ES-I3 (cell line): Measurements from ENCODE around the gene DHX57.
A peak's percentile ranks its signal among the peaks of the same experiment; 100 is the strongest.

Source experiments
- H3K36me3 ChIP-seq: 2 replicates; pipeline ENCODE4 v1.6.1; 2013; ENCODE audit warnings: mild to moderate bottlenecking, low read length, control low read depth, moderate library complexity; ENCODE audit not compliant: insufficient read depth
- H3K4me1 ChIP-seq: 2 replicates; pipeline ENCODE4 v1.6.1; 2013; ENCODE audit warnings: mild to moderate bottlenecking, control low read depth, low read length; ENCODE audit not compliant: insufficient read depth
- H3K9ac ChIP-seq: 2 replicates; pipeline ENCODE4 v1.6.1; 2013; ENCODE audit warnings: low read depth, mild to moderate bottlenecking, low read length, moderate library complexity
- H3K9me3 ChIP-seq: 2 replicates; pipeline ENCODE4 v1.6.1; 2013; ENCODE audit warnings: mild to moderate bottlenecking, low read length, moderate library complexity; ENCODE audit not compliant: control insufficient read depth, insufficient read depth

DHX57 gene

GRCh38 chr2:38887902-38888554 lies 12.3 kb upstream of the DHX57 start:
- Histone ChIP-seq H3K9ac (no peak overlapping the region), H3K4me1 (no peaks in the 10 kb centered on the region), H3K9me3 (no peaks in the 10 kb centered on the region), H3K36me3 (no peaks in the 10 kb centered on the region)

- Histone ChIP-seq H3K9me3 (no peaks in the 10 kb centered on the region), H3K36me3 (no peaks in the 10 kb centered on the region), H3K9ac (no peak overlapping the region), H3K4me1 (no peaks in the 10 kb centered on the region)
These were observed 11.6 kb upstream of the DHX57 start for GRCh38 chr2:38887347-38887746.

GRCh38 chr2:38886063-38886462 lies 10.3 kb upstream of the DHX57 start:
- Histone ChIP-seq H3K36me3 (no peaks in the 10 kb centered on the region), H3K9ac (no peak overlapping the region), H3K9me3 (no peaks in the 10 kb centered on the region), H3K4me1 (no peaks in the 10 kb centered on the region)

GRCh38 chr2:38876407-38876806 lies 673 bp upstream of the DHX57 start:
- no peaks in the 10 kb centered on the region for H3K9me3 ChIP-seq
- no peaks in the 10 kb centered on the region for H3K36me3 ChIP-seq
- H3K9ac ChIP-seq = peak overlapping the region; percentile 87; the same call in 1 of the 2 replicates
- H3K4me1 ChIP-seq = no peaks in the 10 kb centered on the region

- no peaks in the 10 kb centered on the region for H3K9me3 ChIP-seq
- no peaks in the 10 kb centered on the region for H3K36me3 ChIP-seq
- no peaks in the 10 kb centered on the region for H3K4me1 ChIP-seq
- H3K9ac ChIP-seq = peak overlapping the region; percentile 87
These were observed 533 bp downstream of the DHX57 start for GRCh38 chr2:38875227-38875575.

GRCh38 chr2:38873763-38874162 lies 2.0 kb downstream of the DHX57 start:
- Histone ChIP-seq H3K4me1 (no peaks in the 10 kb centered on the region), H3K9ac (no peak overlapping the region), H3K9me3 (no peaks in the 10 kb centered on the region), H3K36me3 (no peaks in the 10 kb centered on the region)

GRCh38 chr2:38871432-38871831 lies 4.3 kb downstream of the DHX57 start:
- H3K36me3 ChIP-seq = no peaks in the 10 kb centered on the region; the same call in 1 of the 2 replicates
- no peaks in the 10 kb centered on the region for H3K4me1 ChIP-seq
- no peaks in the 10 kb centered on the region for H3K9me3 ChIP-seq
- no peak overlapping the region for H3K9ac ChIP-seq

- Histone ChIP-seq H3K9ac (no peak overlapping the region), H3K4me1 (no peaks in the 10 kb centered on the region), H3K36me3 (peaks cover 2% of the 10 kb centered on the region; the same call in 1 of the 2 replicates), H3K9me3 (no peaks in the 10 kb centered on the region)
These were observed 8.8 kb downstream of the DHX57 start for GRCh38 chr2:38866773-38867443.

GRCh38 chr2:38863061-38863695 lies 12.6 kb downstream of the DHX57 start:
- H3K4me1 ChIP-seq = no peaks in the 10 kb centered on the region
- H3K9me3 ChIP-seq = no peaks in the 10 kb centered on the region
- H3K9ac ChIP-seq = no peak overlapping the region
- peaks cover 13% of the 10 kb centered on the region for H3K36me3 ChIP-seq

GRCh38 chr2:38862476-38862875 lies 13.3 kb downstream of the DHX57 start:
- Histone ChIP-seq H3K9me3 (no peaks in the 10 kb centered on the region), H3K4me1 (no peaks in the 10 kb centered on the region), H3K9ac (no peak overlapping the region), H3K36me3 (peaks cover 15% of the 10 kb centered on the region)

GRCh38 chr2:38856165-38856564 lies 19.6 kb downstream of the DHX57 start:
- no peaks in the 10 kb centered on the region for H3K4me1 ChIP-seq
- H3K9me3 ChIP-seq = no peaks in the 10 kb centered on the region
- H3K9ac ChIP-seq = no peak overlapping the region
- H3K36me3 ChIP-seq = peaks cover 14% of the 10 kb centered on the region

GRCh38 chr2:38850045-38850444 lies 25.7 kb downstream of the DHX57 start:
- Histone ChIP-seq H3K4me1 (no peaks in the 10 kb centered on the region), H3K36me3 (peaks cover 7% of the 10 kb centered on the region), H3K9me3 (no peaks in the 10 kb centered on the region), H3K9ac (no peak overlapping the region)

GRCh38 chr2:38836791-38837190 lies 38.9 kb downstream of the DHX57 start:
- no peaks in the 10 kb centered on the region for H3K9me3 ChIP-seq
- H3K4me1 ChIP-seq = no peaks in the 10 kb centered on the region
- H3K36me3 ChIP-seq = peaks cover 11% of the 10 kb centered on the region; the same call in 1 of the 2 replicates
- no peak overlapping the region for H3K9ac ChIP-seq

GRCh38 chr2:38835990-38836389 lies 39.7 kb downstream of the DHX57 start:
- Histone ChIP-seq H3K4me1 (no peaks in the 10 kb centered on the region), H3K36me3 (peaks cover 11% of the 10 kb centered on the region; the same call in 1 of the 2 replicates), H3K9ac (no peak overlapping the region), H3K9me3 (no peaks in the 10 kb centered on the region)
